GM12878 (cell line): ENCODE measurements around the gene PAF1. TPM values are rescaled to one million over a fixed set of nuclear protein-coding genes. Genes with fewer than 3 reads are reported as not detected.

Experiments
- ATAC-seq: fragments of 200-7000 bp; cut with Tn5 transposase; 3 replicates; pipeline ENCODE4 v1.9.1; 2020; ENCODE audit warnings: mild to moderate bottlenecking, moderate library complexity
- BruUV-seq: library from RNA; stranded (reverse); fragments of 400-500 nt; replicated peaks from 2 replicates; lab custom pipeline; 2021; lab: Mats Ljungman, UMichigan
- CTCF ChIA-PET: fragments of 300-600 bp; sonication (Branson Sonifier 250); formaldehyde crosslinking; extraction: SDS; loops from one replicate; lab custom pipeline; 2021; ENCODE audit warnings: inconsistent platforms; lab: Yijun Ruan, JAX
- POLR2A ChIA-PET: fragments of 350-600 bp; formaldehyde crosslinking; extraction: SDS; loops from one replicate; lab custom pipeline; 2021; ENCODE audit warnings: inconsistent platforms; lab: Charles Lee
- RAD21 ChIA-PET: fragments of 300-600 bp; sonication (Branson Sonifier 250); formaldehyde crosslinking; loops from one replicate; lab custom pipeline; 2023; ENCODE audit warnings: antibody characterized with exemption; ENCODE audit not compliant: unreplicated experiment; lab: Charles Lee
- SMC1A ChIA-PET: fragments of 300-600 bp; sonication (Branson Sonifier 250); formaldehyde crosslinking; loops from one replicate; lab custom pipeline; 2023; ENCODE audit not compliant: unreplicated experiment, uncharacterized antibody; lab: Charles Lee
- DNase-seq: peaks from one replicate; pipeline ENCODE4 v3.0.0-alpha.2; 2011; ENCODE audit warnings: low read depth, low spot score
- FAIRE-seq: peaks from 3 replicates; lab custom pipeline; 2011; peaks lifted over from hg19 to GRCh38; lab: Jason Lieb, UNC
- H2AFZ ChIP-seq: 2 replicates; pipeline ENCODE4 v1.6.0; 2011; ENCODE audit warnings: low read depth, low read length, control low read depth; ENCODE audit not compliant: control insufficient read depth
- H3K27ac ChIP-seq: 2 replicates; pipeline ENCODE4 v1.5.1; 2011; ENCODE audit warnings: control low read depth; ENCODE audit not compliant: control insufficient read depth, insufficient read depth
- H3K27me3 ChIP-seq, 2 experiments: replicated peaks in 1 of 2; 2 replicates each; pipeline versions ENCODE4 v1.6.0 to v1.6.1; 2011; ENCODE audit warnings: low read length in 1 of 2; ENCODE audit not compliant: control insufficient read depth in 2 of 2, insufficient read depth in 2 of 2
- H3K36me3 ChIP-seq, 2 experiments: 2 replicates each; pipeline ENCODE4 v1.5.1; 2011; ENCODE audit warnings: low read length in 1 of 2; ENCODE audit not compliant: control insufficient read depth in 2 of 2, insufficient read depth in 2 of 2
- H3K4me1 ChIP-seq: 2 replicates; pipeline ENCODE4 v1.6.1; 2011; ENCODE audit warnings: mild to moderate bottlenecking, low read length, moderate library complexity, mixed read lengths; ENCODE audit not compliant: control insufficient read depth, insufficient read depth
- H3K4me2 ChIP-seq: 2 replicates; pipeline ENCODE4 v1.6.0; 2011; ENCODE audit warnings: control low read depth; ENCODE audit not compliant: control insufficient read depth, insufficient read depth
- H3K4me3 ChIP-seq: fragments of 200-600 bp; sonication (generic); 2 replicates; pipeline ENCODE4 v1.5.1; 2016
- H3K79me2 ChIP-seq: 2 replicates; pipeline ENCODE4 v1.6.0; 2011; ENCODE audit warnings: low read length; ENCODE audit not compliant: control insufficient read depth, insufficient read depth
- H3K9ac ChIP-seq: 2 replicates; pipeline ENCODE4 v1.8.0; 2011; ENCODE audit warnings: low read length, control low read depth, mixed read lengths; ENCODE audit not compliant: control insufficient read depth, insufficient read depth
- H3K9me3 ChIP-seq: replicated peaks from 3 replicates; pipeline ENCODE4 v1.5.1; 2011; ENCODE audit warnings: mild to moderate bottlenecking, low read length; ENCODE audit not compliant: control insufficient read depth, insufficient read depth
- H4K20me1 ChIP-seq: 2 replicates; pipeline ENCODE4 v1.6.0; 2011; ENCODE audit not compliant: control insufficient read depth, insufficient read depth
- CEBPB ChIP-seq, 2 experiments: fragments of 150-350 bp in 1 of 2; IDR thresholded peaks; 2 replicates each; pipeline ENCODE4 v1.6.1; 2012 to 2014; ENCODE audit warnings: low read depth in 2 of 2, low read length in 2 of 2, borderline replicate concordance in 1 of 2, inconsistent platforms in 1 of 2
- EZH2 ChIP-seq: IDR thresholded peaks from 2 replicates; pipeline ENCODE4 v1.6.1; 2012; ENCODE audit warnings: low read depth, mild to moderate bottlenecking, control low read depth, inconsistent platforms, low read length, borderline replicate concordance; ENCODE audit not compliant: control insufficient read depth
- PAX5 ChIP-seq: IDR thresholded peaks from 2 replicates; pipeline ENCODE4 v1.6.1; 2011; ENCODE audit warnings: low read depth, low read length, borderline replicate concordance
- STAT3 ChIP-seq: IDR thresholded peaks from 2 replicates; pipeline ENCODE4 v1.6.1; 2011; ENCODE audit warnings: low read depth, low read length, improper control_type of control experiment
- TARDBP ChIP-seq: IDR thresholded peaks from 2 replicates; pipeline ENCODE4 v1.6.1; 2016; ENCODE audit warnings: borderline replicate concordance
- ZNF384 ChIP-seq: IDR thresholded peaks from 2 replicates; pipeline ENCODE4 v1.6.1; 2012; ENCODE audit warnings: low read depth, mild to moderate bottlenecking, low read length, improper control_type of control experiment, borderline replicate concordance
- WGBS: methylation state at CpG from one replicate; pipeline ENCODE4 v1.1.6; 2016; ENCODE audit warnings: low lambda C conversion rate; ENCODE audit not compliant: insufficient replicate concordance, insufficient coverage; ENCODE audit errors: missing lambda C conversion rate; 5-methylcytosine and 5-hydroxymethylcytosine counted together
- in situ Hi-C: fragments of 300-500 bp; cut with MboI; formaldehyde crosslinking; loops from 9 replicates; pipeline ENCODE4 v1.14.3; 2018; ENCODE audit warnings: mixed read lengths
- intact Hi-C: fragments of 100-400 bp; cut with micrococcal nuclease; formaldehyde crosslinking; loops from one replicate; pipeline ENCODE4 v1.14.2; 2022; ENCODE audit not compliant: unreplicated experiment
- polyA plus RNA-seq, 11 experiments: library from polyadenylated mRNA; depleted of rRNA in 4 of 11; unstranded in 6 of 11; stranded (reverse) in 5 of 11; fragments of >200 nt; fragmentation: Nextera tagmentation in 4 of 11; fragmentation: Illumina TruSeq in 1 of 11; extraction: Ambion mirVana in 4 of 11; extraction: Trizol in 1 of 11; gene quantifications; 1 replicate in 1 of 11; 2 replicates in 10 of 11; pipeline versions ENCODE4 v1.2.1 to v1.2.3, GENCODE V29; 2011 to 2016; ENCODE audit warnings: inconsistent platforms in 2 of 11, missing spikeins in 2 of 11, low read depth in 1 of 11
- total RNA-seq, 4 experiments: library from RNA; depleted of rRNA in 3 of 4; stranded (reverse); fragments of >200 nt in 3 of 4; fragmentation: Illumina TruSeq in 1 of 4; extraction: Trizol in 1 of 4; gene quantifications; 2 replicates each; pipeline versions ENCODE4 v1.2.1 to v1.2.3, GENCODE V29; 2013 to 2021
- TF ChIP-seq, protein P1 (sequence below): fragments of 450-650 bp; IDR thresholded peaks from 2 replicates; pipeline ENCODE4 v1.6.1; 2017; ENCODE audit warnings: low read depth, mild to moderate bottlenecking, moderate library complexity
- TF ChIP-seq, protein P2 (sequence below): IDR thresholded peaks from 2 replicates; pipeline ENCODE4 v1.6.1; 2012; ENCODE audit warnings: improper control_type of control experiment, low read depth, low read length; ENCODE audit not compliant: insufficient replicate concordance
- TF ChIP-seq, protein P3 (sequence below): fragments of 450-650 bp; IDR thresholded peaks from 2 replicates; pipeline ENCODE4 v1.6.1; 2017; ENCODE audit warnings: mild to moderate bottlenecking, moderate library complexity

The PAF1 gene
- total and polyA plus RNA-seq, 10 of the 15 experiments (the other 5 are each of a cell fraction or from before 2014, with no cell fraction given), result 1.7 to 45.8 (median 39.6) TPM

DNA sequence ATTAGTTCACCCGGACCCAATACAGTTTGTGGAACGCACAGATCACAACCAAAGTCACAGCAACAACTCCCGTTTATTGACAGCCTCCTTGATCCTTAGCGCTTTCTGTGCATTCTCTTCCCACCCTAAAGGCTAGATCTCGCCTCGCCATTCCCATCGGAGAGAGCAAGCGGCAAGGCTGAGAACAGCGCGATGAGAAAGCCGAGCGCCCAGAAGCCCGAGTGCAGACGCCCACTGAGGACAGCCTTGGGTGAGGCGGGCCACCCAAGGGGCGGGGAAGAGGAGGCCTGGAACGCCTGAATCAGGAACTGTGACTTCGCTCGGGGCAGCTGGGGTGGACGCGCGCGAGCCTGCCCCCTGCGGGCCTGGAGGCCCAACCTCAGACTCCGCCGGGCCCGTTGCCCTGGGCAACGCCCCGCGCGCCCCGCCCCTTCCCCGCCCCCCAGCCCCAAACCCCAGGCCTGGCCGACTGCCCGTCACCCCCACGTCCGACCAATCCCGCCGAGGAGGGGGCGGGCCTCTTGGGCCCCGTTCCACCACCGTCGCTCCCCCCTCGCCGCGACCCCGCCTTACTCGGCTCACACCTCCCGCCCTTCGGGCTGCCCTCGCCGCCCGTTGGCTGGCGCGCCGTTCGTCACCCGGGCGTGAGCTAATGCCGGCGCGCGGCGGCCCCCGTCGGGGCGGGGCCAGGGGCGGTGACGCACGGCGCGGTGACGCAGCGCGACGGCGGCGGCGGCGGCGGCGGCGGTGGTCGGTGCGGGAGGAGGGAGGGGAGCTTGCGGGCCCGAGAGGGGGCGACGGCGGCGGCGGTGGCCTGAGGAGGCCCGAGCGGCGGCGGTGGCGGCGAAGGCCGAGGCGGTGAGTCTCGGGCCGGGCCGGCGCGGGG, 48.9 kb downstream of the PAF1 start, which contains the start of gene SAMD4B:
SAMD4B (plus strand) TSS at position 703 of the 886 bp plus-strand sequence. CDS start 14,473 bp downstream, outside the sequence.
- FAIRE-seq, result peak; percentile 95
- peak; percentile 96 for ATAC-seq
- ChIA-PET CTCF (interaction anchor here (0.7 to 1.4 kb wide), 9 partner anchors 11 to 672 kb away, joined by 3 to 5 read pairs (median 4); partner anchors contain the start of genes MED29 and PAF1), POLR2A (interaction anchor here (0.6 to 1.4 kb wide), 8 partner anchors 9 to 968 kb away, joined by 3 to 12 read pairs (median 6); partner anchors contain the start of genes ECH1, MED29, PAF1 and RPS16), RAD21 (interaction anchor here (0.5 to 2.0 kb wide), 5 partner anchors 18 to 132 kb away, joined by 3 to 5 read pairs (median 3); partner anchors contain the start of gene RPS16), SMC1A (interaction anchor here (0.7 to 1.0 kb wide), 3 partner anchors 12 to 70 kb away, joined by 3 to 7 read pairs (median 4); partner anchors contain the start of gene PLEKHG2)
- Histone ChIP-seq H3K27me3 (no peaks in the 10 kb centered on the region), H3K36me3 (peaks cover 0 to 5% of the 10 kb centered on the region in 2 experiments; a peak in 1 of 4 replicates), H3K4me3 (peak within 1 kb of the TSS; percentile 95), H2AFZ (peak within 1 kb of the TSS; percentile 97), H3K4me1 (peaks cover 14% of the 10 kb centered on the region), H3K4me2 (peak within 1 kb of the TSS; percentile 94), H4K20me1 (no peaks in the 10 kb centered on the region; the same call in 1 of the 2 replicates), H3K9ac (peak within 1 kb of the TSS; percentile 91), H3K9me3 (no peaks in the 10 kb centered on the region), H3K79me2 (peaks cover 12% of the 10 kb centered on the region), H3K27ac (peak within 1 kb of the TSS; percentile 82)
- under 1% methylated on average over 32 of the region's 105 CpGs for WGBS
- in situ Hi-C loops (no loop called here), intact Hi-C loops (loop anchor here (1.0 to 5.0 kb wide), 3 partner anchors 49 to 190 kb away; partner anchors contain the start of genes EID2B, MED29, PAF1 and PLEKHG2)
- no TSS peak for BruUV-seq
- peak; percentile 87 for DNase-seq
- peak; percentile 89 for TF ChIP-seq TARDBP
- TF ChIP-seq, protein P1, sequence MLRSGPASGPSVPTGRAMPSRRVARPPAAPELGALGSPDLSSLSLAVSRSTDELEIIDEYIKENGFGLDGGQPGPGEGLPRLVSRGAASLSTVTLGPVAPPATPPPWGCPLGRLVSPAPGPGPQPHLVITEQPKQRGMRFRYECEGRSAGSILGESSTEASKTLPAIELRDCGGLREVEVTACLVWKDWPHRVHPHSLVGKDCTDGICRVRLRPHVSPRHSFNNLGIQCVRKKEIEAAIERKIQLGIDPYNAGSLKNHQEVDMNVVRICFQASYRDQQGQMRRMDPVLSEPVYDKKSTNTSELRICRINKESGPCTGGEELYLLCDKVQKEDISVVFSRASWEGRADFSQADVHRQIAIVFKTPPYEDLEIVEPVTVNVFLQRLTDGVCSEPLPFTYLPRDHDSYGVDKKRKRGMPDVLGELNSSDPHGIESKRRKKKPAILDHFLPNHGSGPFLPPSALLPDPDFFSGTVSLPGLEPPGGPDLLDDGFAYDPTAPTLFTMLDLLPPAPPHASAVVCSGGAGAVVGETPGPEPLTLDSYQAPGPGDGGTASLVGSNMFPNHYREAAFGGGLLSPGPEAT, result peak; percentile 78
- TF ChIP-seq PAX5, result peak; percentile 77
- TF ChIP-seq, protein P2, sequence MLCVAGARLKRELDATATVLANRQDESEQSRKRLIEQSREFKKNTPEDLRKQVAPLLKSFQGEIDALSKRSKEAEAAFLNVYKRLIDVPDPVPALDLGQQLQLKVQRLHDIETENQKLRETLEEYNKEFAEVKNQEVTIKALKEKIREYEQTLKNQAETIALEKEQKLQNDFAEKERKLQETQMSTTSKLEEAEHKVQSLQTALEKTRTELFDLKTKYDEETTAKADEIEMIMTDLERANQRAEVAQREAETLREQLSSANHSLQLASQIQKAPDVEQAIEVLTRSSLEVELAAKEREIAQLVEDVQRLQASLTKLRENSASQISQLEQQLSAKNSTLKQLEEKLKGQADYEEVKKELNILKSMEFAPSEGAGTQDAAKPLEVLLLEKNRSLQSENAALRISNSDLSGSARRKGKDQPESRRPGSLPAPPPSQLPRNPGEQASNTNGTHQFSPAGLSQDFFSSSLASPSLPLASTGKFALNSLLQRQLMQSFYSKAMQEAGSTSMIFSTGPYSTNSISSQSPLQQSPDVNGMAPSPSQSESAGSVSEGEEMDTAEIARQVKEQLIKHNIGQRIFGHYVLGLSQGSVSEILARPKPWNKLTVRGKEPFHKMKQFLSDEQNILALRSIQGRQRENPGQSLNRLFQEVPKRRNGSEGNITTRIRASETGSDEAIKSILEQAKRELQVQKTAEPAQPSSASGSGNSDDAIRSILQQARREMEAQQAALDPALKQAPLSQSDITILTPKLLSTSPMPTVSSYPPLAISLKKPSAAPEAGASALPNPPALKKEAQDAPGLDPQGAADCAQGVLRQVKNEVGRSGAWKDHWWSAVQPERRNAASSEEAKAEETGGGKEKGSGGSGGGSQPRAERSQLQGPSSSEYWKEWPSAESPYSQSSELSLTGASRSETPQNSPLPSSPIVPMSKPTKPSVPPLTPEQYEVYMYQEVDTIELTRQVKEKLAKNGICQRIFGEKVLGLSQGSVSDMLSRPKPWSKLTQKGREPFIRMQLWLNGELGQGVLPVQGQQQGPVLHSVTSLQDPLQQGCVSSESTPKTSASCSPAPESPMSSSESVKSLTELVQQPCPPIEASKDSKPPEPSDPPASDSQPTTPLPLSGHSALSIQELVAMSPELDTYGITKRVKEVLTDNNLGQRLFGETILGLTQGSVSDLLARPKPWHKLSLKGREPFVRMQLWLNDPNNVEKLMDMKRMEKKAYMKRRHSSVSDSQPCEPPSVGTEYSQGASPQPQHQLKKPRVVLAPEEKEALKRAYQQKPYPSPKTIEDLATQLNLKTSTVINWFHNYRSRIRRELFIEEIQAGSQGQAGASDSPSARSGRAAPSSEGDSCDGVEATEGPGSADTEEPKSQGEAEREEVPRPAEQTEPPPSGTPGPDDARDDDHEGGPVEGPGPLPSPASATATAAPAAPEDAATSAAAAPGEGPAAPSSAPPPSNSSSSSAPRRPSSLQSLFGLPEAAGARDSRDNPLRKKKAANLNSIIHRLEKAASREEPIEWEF, result no peak
- no peak for TF ChIP-seq STAT3
- TF ChIP-seq, protein P3, sequence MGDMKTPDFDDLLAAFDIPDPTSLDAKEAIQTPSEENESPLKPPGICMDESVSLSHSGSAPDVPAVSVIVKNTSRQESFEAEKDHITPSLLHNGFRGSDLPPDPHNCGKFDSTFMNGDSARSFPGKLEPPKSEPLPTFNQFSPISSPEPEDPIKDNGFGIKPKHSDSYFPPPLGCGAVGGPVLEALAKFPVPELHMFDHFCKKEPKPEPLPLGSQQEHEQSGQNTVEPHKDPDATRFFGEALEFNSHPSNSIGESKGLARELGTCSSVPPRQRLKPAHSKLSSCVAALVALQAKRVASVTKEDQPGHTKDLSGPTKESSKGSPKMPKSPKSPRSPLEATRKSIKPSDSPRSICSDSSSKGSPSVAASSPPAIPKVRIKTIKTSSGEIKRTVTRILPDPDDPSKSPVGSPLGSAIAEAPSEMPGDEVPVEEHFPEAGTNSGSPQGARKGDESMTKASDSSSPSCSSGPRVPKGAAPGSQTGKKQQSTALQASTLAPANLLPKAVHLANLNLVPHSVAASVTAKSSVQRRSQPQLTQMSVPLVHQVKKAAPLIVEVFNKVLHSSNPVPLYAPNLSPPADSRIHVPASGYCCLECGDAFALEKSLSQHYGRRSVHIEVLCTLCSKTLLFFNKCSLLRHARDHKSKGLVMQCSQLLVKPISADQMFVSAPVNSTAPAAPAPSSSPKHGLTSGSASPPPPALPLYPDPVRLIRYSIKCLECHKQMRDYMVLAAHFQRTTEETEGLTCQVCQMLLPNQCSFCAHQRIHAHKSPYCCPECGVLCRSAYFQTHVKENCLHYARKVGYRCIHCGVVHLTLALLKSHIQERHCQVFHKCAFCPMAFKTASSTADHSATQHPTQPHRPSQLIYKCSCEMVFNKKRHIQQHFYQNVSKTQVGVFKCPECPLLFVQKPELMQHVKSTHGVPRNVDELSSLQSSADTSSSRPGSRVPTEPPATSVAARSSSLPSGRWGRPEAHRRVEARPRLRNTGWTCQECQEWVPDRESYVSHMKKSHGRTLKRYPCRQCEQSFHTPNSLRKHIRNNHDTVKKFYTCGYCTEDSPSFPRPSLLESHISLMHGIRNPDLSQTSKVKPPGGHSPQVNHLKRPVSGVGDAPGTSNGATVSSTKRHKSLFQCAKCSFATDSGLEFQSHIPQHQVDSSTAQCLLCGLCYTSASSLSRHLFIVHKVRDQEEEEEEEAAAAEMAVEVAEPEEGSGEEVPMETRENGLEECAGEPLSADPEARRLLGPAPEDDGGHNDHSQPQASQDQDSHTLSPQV, result no peak
- no peak for TF ChIP-seq ZNF384
- TF ChIP-seq CEBPB (IDR thresholded peaks at IDR 0.05; ENCODE audit: borderline replicate concordance in 1 of 2, low read depth in 2 of 2, low read length in 2 of 2), result no peak
- no peak for TF ChIP-seq EZH2
